ENCODE results near the gene PGLYRP2.

The PGLYRP2 gene

GRCh38 chr19:15439821-15440641 is 39.3 kb downstream of the PGLYRP2 start:
- no peak for DNase-seq (ENCODE audit: low spot score)
- no peak for TF ChIP-seq CTCF (IDR thresholded peaks at IDR 0.05; ENCODE audit: extremely low read depth, missing control alignments)

- no peak for DNase-seq (ENCODE audit: low spot score)
- no peak for TF ChIP-seq CTCF (IDR thresholded peaks at IDR 0.05; ENCODE audit: extremely low read depth, missing control alignments)
Measured at GRCh38 chr19:15439078-15439799, 40.1 kb downstream of the PGLYRP2 start.

GRCh38 chr19:15438577-15438976 is 40.7 kb downstream of the PGLYRP2 start:
- DNase-seq (ENCODE audit: low spot score): no peak
- no peak for TF ChIP-seq CTCF (IDR thresholded peaks at IDR 0.05; ENCODE audit: extremely low read depth, missing control alignments)

- DNase-seq (ENCODE audit: low spot score): no peak
- no peak for TF ChIP-seq CTCF (IDR thresholded peaks at IDR 0.05; ENCODE audit: extremely low read depth, missing control alignments)
Measured at GRCh38 chr19:15438124-15438496, 41.2 kb downstream of the PGLYRP2 start.

GRCh38 chr19:15437355-15438123 is 41.8 kb downstream of the PGLYRP2 start:
- no peak for DNase-seq (ENCODE audit: low spot score)
- no peak for TF ChIP-seq CTCF (IDR thresholded peaks at IDR 0.05; ENCODE audit: extremely low read depth, missing control alignments)

- DNase-seq (ENCODE audit: low spot score): no peak
- TF ChIP-seq CTCF (IDR thresholded peaks at IDR 0.05; ENCODE audit: extremely low read depth, missing control alignments): no peak
Measured at GRCh38 chr19:15436826-15437110, 42.5 kb downstream of the PGLYRP2 start.

Data from GM20000 (cell line).